Amniotic stem cell (primary cell): Measurements from ENCODE around the gene GSTT2B.
"Not testable (repeated sequence)": the region's sequence is repeated elsewhere in the genome, so short reads cannot be mapped to it uniquely, and the experiment has no call there.

Experiments
- DNase-seq: peaks from one replicate; lab custom pipeline; 2025; lab: John Stamatoyannopoulos, UW

GSTT2B gene

GRCh38 chr22:23986089-23986488 lies 25.1 kb upstream of the GSTT2B start:
- DNase-seq: not testable (repeated sequence)

DNA sequence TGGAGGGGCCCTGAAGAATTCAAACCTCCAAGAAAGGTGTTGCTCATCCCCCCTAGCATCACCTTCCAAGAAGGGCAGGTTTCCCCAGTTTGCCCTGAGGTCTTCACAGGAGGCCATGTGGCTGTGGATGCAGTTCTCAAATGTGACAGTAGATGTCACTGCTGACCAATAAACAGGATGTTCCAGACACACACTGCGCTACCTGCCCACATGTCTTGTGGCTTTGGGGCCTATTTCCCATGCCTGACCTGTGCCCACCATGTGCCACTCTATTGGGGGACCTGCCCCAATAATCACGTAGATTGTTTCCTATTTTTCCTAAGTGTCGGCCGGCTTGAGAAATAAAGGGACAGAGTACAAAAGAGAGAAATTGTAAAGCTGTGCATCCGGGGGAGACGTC lies 23.4 kb upstream of the GSTT2B start:
- no peak for DNase-seq

GRCh38 chr22:23980567-23980966 lies 19.6 kb upstream of the GSTT2B start:
- not testable (repeated sequence) for DNase-seq

DNA sequence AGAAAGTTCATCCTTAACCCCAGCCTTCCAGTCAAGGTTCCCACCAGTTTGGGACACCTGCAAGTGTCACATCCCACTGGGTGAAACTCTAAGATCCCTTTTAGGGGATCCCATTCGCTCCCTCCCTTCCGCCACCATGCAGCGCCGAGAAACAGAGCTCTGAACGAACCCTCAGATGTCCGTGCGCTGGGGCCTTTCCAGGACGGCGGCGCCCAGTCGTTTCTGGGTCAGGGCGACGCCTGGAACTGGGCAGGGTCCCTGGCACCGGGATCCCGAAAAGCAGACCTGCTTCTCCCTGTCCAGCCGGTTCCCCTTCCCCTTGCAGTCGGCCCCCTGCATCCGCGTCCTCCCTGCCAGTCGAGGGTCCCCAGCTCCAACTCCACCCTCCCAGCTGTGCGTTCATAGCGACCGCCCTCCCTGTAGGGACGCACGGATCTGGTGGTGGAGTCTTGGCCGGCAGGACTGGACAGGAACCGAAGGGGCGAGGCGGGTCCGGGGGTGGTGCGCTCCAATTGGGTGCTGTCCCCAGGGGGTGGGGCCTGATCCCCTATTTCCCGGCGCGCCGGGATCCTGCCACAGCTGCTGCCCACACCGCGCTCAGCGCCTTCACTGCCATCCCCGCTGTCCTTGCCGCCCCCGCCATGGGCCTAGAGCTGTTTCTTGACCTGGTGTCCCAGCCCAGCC lies 18.7 kb upstream of the GSTT2B start, which contains the start of gene GSTT2:
Gene GSTT2 (plus strand): TSS at position 578 of the 684 bp plus-strand sequence.
- DNase-seq: not testable (repeated sequence)

DNA sequence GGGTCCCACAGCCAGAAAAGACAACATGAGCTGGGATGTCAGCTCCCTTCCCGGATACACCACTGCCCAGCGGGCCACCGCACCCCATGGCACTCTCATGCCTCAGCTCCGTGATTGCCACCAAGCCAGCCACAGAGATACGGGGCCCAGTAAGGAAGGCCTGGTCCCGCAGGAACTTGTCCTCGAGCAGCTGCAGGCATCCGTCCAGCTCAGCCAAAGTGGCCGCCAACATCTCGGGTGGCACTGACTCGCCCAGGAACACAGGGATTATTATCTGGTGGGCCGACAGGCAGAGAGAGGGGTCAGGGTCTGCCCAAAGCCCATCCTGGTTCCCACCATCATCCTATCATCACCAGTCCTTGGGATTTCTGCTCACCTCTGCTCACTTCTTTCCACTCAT lies 16.3 kb upstream of the GSTT2B start:
- not testable (repeated sequence) for DNase-seq

DNA sequence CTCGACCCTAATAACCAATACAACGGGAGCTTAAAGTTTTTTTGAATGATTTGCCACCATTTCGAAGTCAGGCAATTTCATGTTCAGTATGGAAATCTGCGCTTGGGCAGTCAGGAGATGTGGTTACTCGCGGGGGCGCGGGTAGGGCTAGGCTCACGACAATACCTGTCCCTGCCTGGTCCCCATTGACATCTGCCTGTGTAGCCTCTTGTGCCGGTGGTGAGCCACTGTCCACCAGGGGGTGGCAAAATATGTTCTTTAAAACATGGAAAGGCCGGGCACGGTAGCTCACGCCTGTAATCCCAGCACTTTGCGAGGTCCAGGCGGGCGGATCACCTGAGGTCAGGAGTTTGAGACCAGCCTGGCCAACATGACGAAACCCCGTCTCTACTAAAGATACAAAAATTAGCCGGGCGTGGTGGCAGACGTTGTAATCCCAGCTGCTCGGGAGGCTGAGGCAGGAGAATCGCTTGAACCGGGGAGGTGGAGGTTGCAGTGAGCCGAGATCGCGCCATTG lies 13.9 kb upstream of the GSTT2B start:
- DNase-seq: not testable (repeated sequence)

GRCh38 chr22:23974345-23974744 lies 13.3 kb upstream of the GSTT2B start, which contains the start of gene DDT:
TSS of gene DDT (minus strand) at chr22:23974441. CDS start at chr22:23974414, 27 bp downstream.
- DNase-seq: not testable (repeated sequence)

GRCh38 chr22:23971927-23972326 lies 10.9 kb upstream of the GSTT2B start:
- not testable (repeated sequence) for DNase-seq

- no peak for DNase-seq
Observed at GRCh38 chr22:23970816-23971486, 10.0 kb upstream of the GSTT2B start.

- no peak for DNase-seq
Observed at GRCh38 chr22:23970201-23970641, 9.2 kb upstream of the GSTT2B start.

DNA sequence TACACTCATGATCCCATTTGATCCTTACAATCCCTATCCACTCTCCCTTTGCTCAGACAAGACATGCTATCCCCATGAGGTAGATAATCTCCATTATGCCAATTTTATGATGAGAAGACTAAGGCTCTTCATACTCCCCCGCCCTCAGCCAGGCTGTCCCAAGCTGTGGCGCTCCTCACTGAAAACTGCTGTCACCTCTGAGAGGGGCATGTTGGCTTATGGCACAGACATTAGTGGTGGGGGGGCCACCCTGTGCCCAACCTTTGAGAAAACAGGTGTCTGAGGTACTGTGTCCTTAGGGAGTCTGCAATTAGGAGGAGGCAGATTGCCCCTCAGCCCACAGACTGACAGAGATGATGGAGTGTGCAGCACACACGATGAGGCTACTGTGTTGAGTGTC lies 8.1 kb upstream of the GSTT2B start:
- DNase-seq: no peak

DNA sequence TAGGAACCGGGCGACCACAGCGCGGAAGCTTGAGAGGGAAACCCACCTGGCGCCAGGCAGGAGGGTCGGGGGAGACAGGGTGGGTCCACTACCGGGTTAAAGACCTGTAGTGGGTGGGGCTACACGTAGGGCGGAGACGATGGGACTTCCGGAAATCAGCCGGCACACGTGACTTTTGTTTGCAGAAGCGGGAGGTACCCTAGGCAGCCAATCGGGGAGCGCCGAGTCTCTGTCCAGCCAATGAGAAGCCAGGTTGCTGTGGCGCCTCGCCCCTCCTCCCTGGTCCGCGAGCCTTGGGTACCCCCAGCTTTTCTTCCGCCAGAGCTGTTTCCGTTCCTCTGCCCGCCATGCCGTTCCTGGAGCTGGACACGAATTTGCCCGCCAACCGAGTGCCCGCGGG lies 5.6 kb upstream of the GSTT2B start, which contains the start of gene DDTL:
Gene DDTL (plus strand): TSS at position 321 of the 400 bp plus-strand sequence. CDS start 27 bp downstream, at position 348.
- not testable (repeated sequence) for DNase-seq

DNA sequence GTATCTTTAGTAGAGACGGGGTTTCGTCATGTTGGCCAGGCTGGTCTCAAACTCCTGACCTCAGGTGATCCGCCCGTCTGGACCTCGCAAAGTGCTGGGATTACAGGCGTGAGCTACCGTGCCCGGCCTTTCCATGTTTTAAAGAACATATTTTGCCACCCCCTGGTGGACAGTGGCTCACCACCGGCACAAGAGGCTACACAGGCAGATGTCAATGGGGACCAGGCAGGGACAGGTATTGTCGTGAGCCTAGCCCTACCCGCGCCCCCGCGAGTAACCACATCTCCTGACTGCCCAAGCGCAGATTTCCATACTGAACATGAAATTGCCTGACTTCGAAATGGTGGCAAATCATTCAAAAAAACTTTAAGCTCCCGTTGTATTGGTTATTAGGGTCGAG lies 5.1 kb upstream of the GSTT2B start:
- not testable (repeated sequence) for DNase-seq

- peak; percentile 12 for DNase-seq
Observed at GRCh38 chr22:23956301-23956900, 4.6 kb downstream of the GSTT2B start.

GRCh38 chr22:23955886-23956285 lies 5.1 kb downstream of the GSTT2B start:
- not testable (repeated sequence) for DNase-seq

DNA sequence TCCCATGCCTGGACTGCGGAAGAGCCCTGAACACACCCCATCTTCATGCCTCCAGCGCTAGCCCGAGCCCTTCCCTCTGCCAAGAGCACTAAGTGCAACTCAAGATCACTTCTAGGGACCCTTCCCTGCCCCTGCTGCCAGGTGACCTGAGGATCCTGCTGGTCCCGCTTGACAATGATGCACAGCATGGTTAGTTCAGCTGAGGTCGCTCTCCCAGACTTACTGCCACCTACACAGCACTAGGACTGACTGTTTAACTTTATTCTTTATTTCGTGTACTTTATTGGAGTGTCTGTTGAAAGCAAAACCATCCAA lies 6.0 kb downstream of the GSTT2B start:
- not testable (repeated sequence) for DNase-seq

- not testable (repeated sequence) for DNase-seq
Observed at GRCh38 chr22:23954193-23954990, 6.6 kb downstream of the GSTT2B start.

DNA sequence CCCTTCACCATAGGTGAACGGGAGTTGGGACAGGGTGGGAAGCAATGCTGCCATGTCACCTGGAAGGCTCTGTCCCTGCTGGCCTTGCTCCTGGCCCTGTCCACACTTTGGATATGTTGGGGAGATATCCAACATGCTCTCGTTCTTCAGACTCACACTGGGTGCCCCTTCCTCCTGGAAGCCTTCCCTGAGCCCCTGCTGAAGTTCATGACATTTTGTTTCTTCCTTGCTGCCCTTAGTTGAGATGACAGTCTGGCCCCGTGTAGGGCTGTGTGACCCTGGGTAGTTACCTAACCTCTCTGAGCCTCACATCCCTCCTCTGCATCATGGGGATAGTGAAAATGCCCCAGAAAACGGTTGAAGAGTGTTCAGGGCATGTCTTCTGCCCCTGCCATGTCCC lies 7.5 kb downstream of the GSTT2B start:
- not testable (repeated sequence) for DNase-seq

GRCh38 chr22:23952794-23953405 lies 8.1 kb downstream of the GSTT2B start:
- not testable (repeated sequence) for DNase-seq

- DNase-seq: not testable (repeated sequence)
Observed at GRCh38 chr22:23951383-23951782, 9.6 kb downstream of the GSTT2B start.

GRCh38 chr22:23949764-23950163 lies 11.2 kb downstream of the GSTT2B start:
- DNase-seq: not testable (repeated sequence)
